KOPT-K1 (cell line): ENCODE measurements around the gene IGFLR1.
A peak's percentile ranks its signal among the peaks of the same experiment; 100 is the strongest.

ENCODE experiments used
- H3K27ac ChIP-seq: fragments of 200-600 bp; sonication (generic); 2 replicates; pipeline ENCODE4 v1.5.1; 2016; ENCODE audit warnings: antibody characterized with exemption, mild to moderate bottlenecking, low read depth, low read length; ENCODE audit not compliant: poor library complexity, severe bottlenecking
- H3K36me3 ChIP-seq: fragments of 200-600 bp; sonication (generic); 2 replicates; pipeline ENCODE4 v1.5.1; 2017; ENCODE audit warnings: antibody characterized with exemption, mild to moderate bottlenecking, low read length, moderate library complexity; ENCODE audit not compliant: insufficient read depth
- H3K9me3 ChIP-seq: fragments of 200-600 bp; sonication (generic); 2 replicates; pipeline ENCODE4 v1.5.1; 2017; ENCODE audit warnings: antibody characterized with exemption, low read length, mild to moderate bottlenecking; ENCODE audit not compliant: insufficient read depth, poor library complexity, severe bottlenecking

Gene IGFLR1

GRCh38 chr19:35742121-35742724 is at the start of gene IGFLR1:
IGFLR1 (minus strand) TSS chr19:35742452; CDS start chr19:35741180, 1,272 bp downstream.
- Histone ChIP-seq H3K9me3 (no peaks in the 10 kb centered on the region), H3K36me3 (peaks cover 23% of the 10 kb centered on the region), H3K27ac (peak within 1 kb of the TSS; percentile 30)

- no peak overlapping the region for H3K27ac ChIP-seq
- H3K36me3 ChIP-seq, result peaks cover 11% of the 10 kb centered on the region
- no peaks in the 10 kb centered on the region for H3K9me3 ChIP-seq
Observed at GRCh38 chr19:35791814-35792279, 49.6 kb upstream of the IGFLR1 start.

GRCh38 chr19:35790981-35791813 is 48.9 kb upstream of the IGFLR1 start:
- Histone ChIP-seq H3K27ac (no peak overlapping the region), H3K9me3 (no peaks in the 10 kb centered on the region), H3K36me3 (peaks cover 17% of the 10 kb centered on the region)

- peaks cover 26% of the 10 kb centered on the region for H3K36me3 ChIP-seq
- no peak overlapping the region for H3K27ac ChIP-seq
- no peaks in the 10 kb centered on the region for H3K9me3 ChIP-seq
Observed at GRCh38 chr19:35789978-35790944, 48.0 kb upstream of the IGFLR1 start.

- H3K9me3 ChIP-seq, result no peaks in the 10 kb centered on the region
- peaks cover 32% of the 10 kb centered on the region for H3K36me3 ChIP-seq
- H3K27ac ChIP-seq, result no peak overlapping the region
Observed at GRCh38 chr19:35789195-35789977, 47.1 kb upstream of the IGFLR1 start.

GRCh38 chr19:35788205-35788960 is 46.1 kb upstream of the IGFLR1 start:
- Histone ChIP-seq H3K36me3 (peaks cover 42% of the 10 kb centered on the region), H3K9me3 (no peaks in the 10 kb centered on the region), H3K27ac (no peak overlapping the region)

- no peaks in the 10 kb centered on the region for H3K9me3 ChIP-seq
- H3K36me3 ChIP-seq, result peaks cover 52% of the 10 kb centered on the region
- no peak overlapping the region for H3K27ac ChIP-seq
Observed at GRCh38 chr19:35787227-35787799, 45.1 kb upstream of the IGFLR1 start.

- Histone ChIP-seq H3K36me3 (peaks cover 60% of the 10 kb centered on the region), H3K9me3 (no peaks in the 10 kb centered on the region), H3K27ac (no peak overlapping the region)
Observed at GRCh38 chr19:35786299-35787160, 44.3 kb upstream of the IGFLR1 start.

- Histone ChIP-seq H3K27ac (no peak overlapping the region), H3K36me3 (peaks cover 73% of the 10 kb centered on the region), H3K9me3 (no peaks in the 10 kb centered on the region)
Observed at GRCh38 chr19:35785339-35785627, 43.0 kb upstream of the IGFLR1 start.

- Histone ChIP-seq H3K9me3 (no peaks in the 10 kb centered on the region), H3K36me3 (peaks cover 78% of the 10 kb centered on the region), H3K27ac (no peak overlapping the region)
Observed at GRCh38 chr19:35784503-35785338, 42.5 kb upstream of the IGFLR1 start.

GRCh38 chr19:35783469-35784434 is 41.5 kb upstream of the IGFLR1 start:
- Histone ChIP-seq H3K9me3 (no peaks in the 10 kb centered on the region), H3K36me3 (peaks cover 88% of the 10 kb centered on the region), H3K27ac (no peak overlapping the region)
